Activated CD8-positive, alpha-beta T cell treated with anti-CD3 and anti-CD28 coated beads, Interleukin-2, amount 10 ng/mL, durations not matched to agents 7 days and 5 days (primary cell): ENCODE data around the gene GRIA2. TPM values are rescaled to one million over a fixed set of nuclear protein-coding genes. Genes with fewer than 3 reads are reported as not detected.

ENCODE experiments used
- total RNA-seq, 2 experiments: library from RNA; stranded (reverse); gene quantifications; one replicate each; pipeline ENCODE4 v1.2.3, GENCODE V29; 2021

Gene GRIA2
- total RNA-seq, 2 experiments from 2014 or later: not detected

Other genes starting within 250 kb of the GRIA2 start
- not detected for gene PDGFC, start 248.9 kb upstream of the GRIA2 start, total RNA-seq
- not detected for gene GLRB, start 144.6 kb upstream of the GRIA2 start, total RNA-seq